Activated B cell treated with CpG ODN at 0.5 μM for 24 hours (primary cell): Measurements from ENCODE around the gene IPP. TPM values are rescaled to one million over a fixed set of nuclear protein-coding genes. Genes with fewer than 3 reads are reported as not detected.
"Not testable (repeated sequence)": the region's sequence is repeated elsewhere in the genome, so short reads cannot be mapped to it uniquely, and the experiment has no call there.

Source experiments
- ATAC-seq: fragments of 200-7000 bp; cut with Tn5 transposase; one replicate; pipeline ENCODE4 v1.10.0; 2021; ENCODE audit warnings: low read depth, mild to moderate bottlenecking, moderate library complexity
- CTCF ChIA-PET: fragments of 350-600 bp; sonication (Branson Sonifier 250); formaldehyde crosslinking; loops from one replicate; lab custom pipeline; 2021; ENCODE audit warnings: antibody characterized with exemption; lab: Charles Lee
- POLR2A ChIA-PET: fragments of 350-600 bp; sonication (Branson Sonifier 250); formaldehyde crosslinking; loops from one replicate; lab custom pipeline; 2021; ENCODE audit warnings: antibody characterized with exemption; lab: Charles Lee
- DNase-seq: peaks from one replicate; pipeline ENCODE4 v3.0.0; 2022
- H3K27ac Mint-ChIP-seq: one replicate; pipeline ENCODE4 v1.8.0; 2020; ENCODE audit warnings: mixed read lengths
- H3K27me3 Mint-ChIP-seq: one replicate; pipeline ENCODE4 v1.8.0; 2021; ENCODE audit warnings: mixed read lengths
- H3K36me3 Mint-ChIP-seq: one replicate; pipeline ENCODE4 v1.8.0; 2021; ENCODE audit warnings: low read depth, mixed read lengths
- H3K4me1 Mint-ChIP-seq: one replicate; pipeline ENCODE4 v1.8.0; 2021; ENCODE audit warnings: mixed read lengths
- H3K4me3 Mint-ChIP-seq: one replicate; pipeline ENCODE4 v1.8.0; 2020; ENCODE audit warnings: mild to moderate bottlenecking, mixed read lengths
- H3K9me3 Mint-ChIP-seq: one replicate; pipeline ENCODE4 v1.8.0; 2020; ENCODE audit warnings: mixed read lengths
- intact Hi-C: fragments of 100-400 bp; cut with micrococcal nuclease; formaldehyde crosslinking; loops from one replicate; pipeline ENCODE4 v1.15.1; 2024
- total RNA-seq: library from RNA; stranded (reverse); gene quantifications from 2 replicates; pipeline ENCODE4 v1.2.3, GENCODE V29; 2022
- TF ChIP-seq, protein P1 (sequence below): fragments of 200-600 bp; IDR thresholded peaks from one replicate; pipeline ENCODE4 v1.8.0; 2022; ENCODE audit warnings: antibody characterized with exemption, mild to moderate bottlenecking

IPP gene
- total RNA-seq, 1 donor from 2014 or later = 11.4 TPM

DNA sequence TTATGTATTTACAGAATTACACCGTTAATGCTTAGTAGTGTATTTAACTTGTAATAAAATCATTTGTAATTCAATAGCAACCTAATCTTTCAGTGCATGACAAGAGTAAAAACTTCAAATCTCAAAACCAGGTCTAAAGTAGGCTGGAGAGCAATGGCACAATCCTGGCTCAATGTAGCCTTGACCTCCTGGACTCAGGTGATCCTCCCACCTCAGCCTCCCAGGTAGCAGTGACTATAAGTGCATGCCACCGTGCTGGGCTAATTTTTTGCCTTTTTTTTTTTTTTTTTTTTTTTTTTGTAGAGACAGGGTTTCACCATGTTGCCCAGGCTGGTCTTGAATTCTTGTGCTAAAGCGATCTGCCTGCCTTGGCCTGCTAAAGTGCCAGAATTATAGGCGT lies 11.3 kb downstream of the IPP start:
- POLR2A ChIA-PET = no interaction called here
- Mint-ChIP-seq H3K27me3 (no peaks in the 10 kb centered on the region), H3K9me3 (no peaks in the 10 kb centered on the region), H3K27ac (no peak overlapping the region), H3K36me3 (peaks cover 27% of the 10 kb centered on the region), H3K4me1 (peaks cover 10% of the 10 kb centered on the region), H3K4me3 (no peak overlapping the region)
- CTCF ChIA-PET = no interaction called here
- ATAC-seq = no peak
- TF ChIP-seq, protein P1, sequence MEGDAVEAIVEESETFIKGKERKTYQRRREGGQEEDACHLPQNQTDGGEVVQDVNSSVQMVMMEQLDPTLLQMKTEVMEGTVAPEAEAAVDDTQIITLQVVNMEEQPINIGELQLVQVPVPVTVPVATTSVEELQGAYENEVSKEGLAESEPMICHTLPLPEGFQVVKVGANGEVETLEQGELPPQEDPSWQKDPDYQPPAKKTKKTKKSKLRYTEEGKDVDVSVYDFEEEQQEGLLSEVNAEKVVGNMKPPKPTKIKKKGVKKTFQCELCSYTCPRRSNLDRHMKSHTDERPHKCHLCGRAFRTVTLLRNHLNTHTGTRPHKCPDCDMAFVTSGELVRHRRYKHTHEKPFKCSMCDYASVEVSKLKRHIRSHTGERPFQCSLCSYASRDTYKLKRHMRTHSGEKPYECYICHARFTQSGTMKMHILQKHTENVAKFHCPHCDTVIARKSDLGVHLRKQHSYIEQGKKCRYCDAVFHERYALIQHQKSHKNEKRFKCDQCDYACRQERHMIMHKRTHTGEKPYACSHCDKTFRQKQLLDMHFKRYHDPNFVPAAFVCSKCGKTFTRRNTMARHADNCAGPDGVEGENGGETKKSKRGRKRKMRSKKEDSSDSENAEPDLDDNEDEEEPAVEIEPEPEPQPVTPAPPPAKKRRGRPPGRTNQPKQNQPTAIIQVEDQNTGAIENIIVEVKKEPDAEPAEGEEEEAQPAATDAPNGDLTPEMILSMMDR = no peak
- DNase-seq = no peak
- intact Hi-C loops = no loop called here

DNA sequence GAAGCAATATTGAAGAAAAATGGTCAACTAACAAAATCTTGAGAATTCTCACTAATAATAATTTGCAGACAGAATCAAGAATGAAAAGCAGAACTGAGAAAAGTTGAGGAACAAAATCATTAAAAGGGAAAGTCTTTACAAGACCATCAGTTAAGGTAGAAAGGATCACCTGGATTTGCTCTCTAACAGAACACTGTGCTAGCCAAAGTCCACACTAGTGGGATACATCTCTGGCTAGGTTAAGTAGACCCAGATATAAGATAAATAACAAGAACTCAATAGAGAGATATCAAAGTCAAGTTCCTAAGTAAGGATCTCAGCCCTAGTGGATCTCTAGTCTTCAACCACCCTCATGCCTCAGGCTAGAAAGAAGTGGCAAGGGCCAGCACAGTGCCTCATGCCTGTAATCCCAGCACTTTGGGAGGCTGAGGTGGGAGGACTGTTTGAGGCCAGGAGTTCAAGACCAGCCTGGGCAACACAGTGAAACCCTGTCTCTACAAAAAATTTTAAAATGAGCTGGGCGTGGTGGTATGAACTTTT lies 19.6 kb downstream of the IPP start:
- intact Hi-C loops = loop anchor here (5.0 kb wide), 1 partner anchor 44 kb away; the partner anchor contains the start of genes GPBP1L1 and TMEM69
- ATAC-seq (no peak), DNase-seq (no peak)
- TF ChIP-seq, protein P1 = no peak
- CTCF ChIA-PET = no interaction called here
- Mint-ChIP-seq H3K4me1 (peaks cover 12% of the 10 kb centered on the region), H3K4me3 (no peak overlapping the region), H3K27ac (no peak overlapping the region), H3K9me3 (no peaks in the 10 kb centered on the region), H3K27me3 (no peaks in the 10 kb centered on the region), H3K36me3 (peaks cover 8% of the 10 kb centered on the region)
- POLR2A ChIA-PET = no interaction called here

GRCh38 chr1:45730075-45730779 lies 20.2 kb downstream of the IPP start:
- Mint-ChIP-seq H3K9me3 (no peaks in the 10 kb centered on the region), H3K27me3 (no peaks in the 10 kb centered on the region), H3K27ac (no peak overlapping the region), H3K36me3 (peaks cover 8% of the 10 kb centered on the region), H3K4me1 (peaks cover 7% of the 10 kb centered on the region), H3K4me3 (no peak overlapping the region)
- ATAC-seq (no peak), DNase-seq (no peak)
- CTCF ChIA-PET = no interaction called here
- intact Hi-C loops = loop anchor here (5.0 kb wide), 1 partner anchor 43 kb away; the partner anchor contains the start of genes GPBP1L1 and TMEM69
- POLR2A ChIA-PET = no interaction called here
- TF ChIP-seq, protein P1 = no peak

DNA sequence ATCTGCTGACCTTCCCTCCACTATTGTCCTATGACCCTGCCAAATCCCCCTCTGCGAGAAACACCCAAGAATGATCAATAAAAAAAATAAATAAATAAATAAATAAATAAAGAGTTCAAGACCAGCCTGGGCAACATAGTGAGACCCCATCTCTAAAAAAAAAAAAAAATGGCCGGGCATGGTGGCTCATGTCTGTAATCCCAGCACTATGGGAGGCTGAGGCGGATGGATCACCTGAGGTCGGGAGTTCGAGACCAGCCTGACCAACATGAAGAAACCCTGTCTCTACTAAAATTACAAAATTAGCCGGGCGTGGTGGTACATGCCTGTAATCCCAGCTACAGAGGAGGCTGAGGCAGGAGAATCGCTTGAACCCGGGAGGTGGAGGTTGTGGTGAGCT lies 24.4 kb downstream of the IPP start:
- intact Hi-C loops, H3K4me3 Mint-ChIP-seq, H3K4me1 Mint-ChIP-seq, H3K9me3 Mint-ChIP-seq, H3K27me3 Mint-ChIP-seq, ATAC-seq, H3K27ac Mint-ChIP-seq, DNase-seq, POLR2A ChIA-PET: not testable (repeated sequence)
- H3K36me3 Mint-ChIP-seq = peaks cover 19% of the 10 kb centered on the region
- CTCF ChIA-PET = interaction anchor here (1.2 kb wide), 1 partner anchor 20 kb away, joined by 3 read pairs; no protein-coding TSS in a partner anchor

- no peaks in the 10 kb centered on the region for H3K9me3 Mint-ChIP-seq
- no peaks in the 10 kb centered on the region for H3K27me3 Mint-ChIP-seq
- ATAC-seq (no peak), DNase-seq (no peak)
- no peak overlapping the region for H3K4me3 Mint-ChIP-seq
- intact Hi-C loops = no loop called here
- CTCF ChIA-PET = no interaction called here
- peaks cover 18% of the 10 kb centered on the region for H3K36me3 Mint-ChIP-seq
- no peak overlapping the region for H3K27ac Mint-ChIP-seq
- TF ChIP-seq, protein P1 = no peak
- POLR2A ChIA-PET = no interaction called here
- no peaks in the 10 kb centered on the region for H3K4me1 Mint-ChIP-seq
These were observed 27.1 kb downstream of the IPP start for GRCh38 chr1:45723248-45723930.
